Activated T-cell treated with anti-CD3 and anti-CD28 coated beads for 1 hour (primary cell): ENCODE measurements around the gene GNB2.
A peak's percentile ranks its signal among the peaks of the same experiment; 100 is the strongest.
"Not testable (repeated sequence)": the region's sequence is repeated elsewhere in the genome, so short reads cannot be mapped to it uniquely, and the experiment has no call there.

Source experiments
- DNase-seq: peaks from one replicate; pipeline ENCODE4 v3.0.0-alpha.2; 2020; ENCODE audit warnings: low read depth

Gene GNB2

DNA sequence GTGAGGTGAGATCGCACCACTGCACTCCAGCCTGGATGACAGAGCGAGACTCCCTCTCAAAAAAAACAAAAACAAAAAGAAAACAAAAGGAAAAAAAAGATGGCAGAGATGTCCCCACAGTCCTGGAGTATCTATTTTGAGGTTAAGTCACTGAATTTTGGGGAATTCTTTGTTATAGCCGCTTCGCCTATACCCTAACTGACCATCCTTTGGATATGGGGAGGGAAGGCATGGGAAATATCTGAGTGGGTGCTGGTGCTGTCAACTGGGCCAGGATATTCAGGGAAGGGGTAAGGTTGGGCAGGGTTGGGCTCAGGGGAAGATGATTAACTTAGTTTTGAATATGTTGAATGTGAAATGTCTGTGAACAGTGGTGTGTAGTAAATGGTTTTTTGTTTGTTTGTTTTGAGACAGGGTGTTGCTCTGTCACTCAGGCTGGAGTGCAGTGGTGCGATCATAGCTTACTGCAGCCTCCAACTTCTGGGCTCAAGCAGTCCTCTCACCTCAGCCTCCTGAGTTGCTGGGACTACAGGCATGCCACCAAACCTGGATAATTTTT, 8.3 kb upstream of the GNB2 start:
- no peak for DNase-seq

GRCh38 chr7:100667331-100668068, 6.0 kb upstream of the GNB2 start:
- no peak for DNase-seq

- DNase-seq = no peak
These were observed 5.5 kb upstream of the GNB2 start for GRCh38 chr7:100668069-100668449.

GRCh38 chr7:100669106-100669505, 4.4 kb upstream of the GNB2 start:
- not testable (repeated sequence) for DNase-seq

DNA sequence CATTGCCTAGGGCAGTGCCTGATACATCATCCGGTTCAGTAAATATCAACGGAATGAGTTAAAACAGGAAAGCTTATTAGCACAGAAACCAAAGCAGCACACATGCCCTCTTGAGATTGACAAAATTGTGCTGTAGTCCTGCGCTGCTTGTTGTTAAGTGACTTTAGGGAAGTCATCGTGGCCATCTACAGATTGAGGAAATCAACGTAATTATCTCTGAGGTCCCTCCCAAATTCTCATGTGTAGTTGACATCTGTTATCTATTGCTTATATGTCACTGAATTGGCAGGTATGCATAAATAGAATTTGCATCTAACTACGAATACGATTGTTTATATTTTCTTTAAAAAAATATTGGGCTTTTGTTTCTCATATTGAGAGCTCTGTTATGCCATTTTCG, 3.5 kb upstream of the GNB2 start:
- DNase-seq = no peak

DNA sequence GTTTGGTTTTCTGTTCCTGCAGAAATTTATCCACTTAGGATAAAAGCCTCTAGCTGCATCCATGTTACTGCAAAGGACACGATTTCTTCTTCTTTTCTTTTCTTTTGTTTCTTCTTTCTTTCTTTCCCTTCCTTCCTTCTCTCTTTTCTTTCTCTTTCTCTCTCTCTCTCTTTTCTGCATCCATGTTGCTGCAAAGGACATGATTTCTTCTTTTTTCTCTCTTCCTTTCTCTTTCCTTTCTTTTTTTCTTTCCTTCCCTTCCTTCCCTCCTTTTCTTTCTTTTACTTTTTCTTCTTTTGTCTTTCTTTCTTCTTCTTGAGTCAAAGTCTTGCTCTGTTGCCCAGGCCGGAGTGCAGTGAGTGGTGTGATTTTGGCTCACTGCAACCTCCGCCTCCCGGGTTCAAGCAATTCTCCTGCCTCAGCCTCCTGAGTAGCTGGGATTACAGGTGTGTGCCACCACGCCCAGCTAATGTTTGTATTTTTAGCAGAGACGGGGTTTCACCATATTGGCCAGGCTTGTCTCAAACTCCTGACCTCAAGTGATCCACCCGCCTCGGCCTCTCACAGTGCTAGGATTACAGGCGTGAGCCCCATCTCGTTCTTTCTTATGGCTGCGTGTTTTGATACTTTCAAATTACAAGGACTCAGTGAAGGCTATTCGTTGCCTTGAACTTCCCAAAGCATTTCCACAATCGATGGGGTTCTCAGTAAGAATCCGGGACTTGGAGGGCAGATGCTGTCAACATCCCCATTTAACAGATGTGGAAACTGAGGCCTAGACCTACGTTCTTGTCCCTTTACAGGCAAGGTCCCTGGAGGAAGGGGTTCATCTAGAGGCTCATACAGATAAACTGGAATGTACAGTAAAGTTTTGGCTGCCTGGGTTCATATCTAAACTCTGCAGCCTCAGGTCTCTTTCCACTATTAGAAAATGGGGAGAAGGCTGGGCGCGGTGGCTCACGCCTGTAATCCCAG, 1.9 kb upstream of the GNB2 start:
- no peak for DNase-seq

DNA sequence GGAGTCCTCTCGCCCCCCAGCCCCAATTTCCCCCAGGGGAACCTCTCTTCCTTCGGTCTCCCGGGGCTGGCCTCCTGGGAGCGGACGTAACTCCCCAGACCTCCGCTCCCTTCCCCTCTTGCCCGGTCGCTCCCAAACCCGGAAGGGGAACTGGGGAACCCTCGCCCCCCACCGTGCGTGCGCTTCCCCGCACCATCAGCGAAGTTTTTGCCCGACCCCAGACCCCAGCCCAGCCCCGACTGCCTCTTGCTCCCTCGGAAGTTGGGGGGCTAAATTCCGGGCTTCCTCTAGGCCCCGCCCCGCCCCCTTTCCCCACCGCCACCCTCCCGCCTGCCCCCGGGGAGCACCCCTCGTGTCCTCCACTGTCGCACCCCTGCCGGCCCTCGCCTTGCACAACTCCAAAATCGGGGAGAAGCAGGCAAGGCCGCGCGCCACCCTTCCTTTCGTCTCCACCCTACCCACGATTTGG, 436 bp downstream of the GNB2 start:
- DNase-seq = peak; percentile 35

GRCh38 chr7:100674411-100675104, 1.0 kb downstream of the GNB2 start:
- DNase-seq = no peak

DNA sequence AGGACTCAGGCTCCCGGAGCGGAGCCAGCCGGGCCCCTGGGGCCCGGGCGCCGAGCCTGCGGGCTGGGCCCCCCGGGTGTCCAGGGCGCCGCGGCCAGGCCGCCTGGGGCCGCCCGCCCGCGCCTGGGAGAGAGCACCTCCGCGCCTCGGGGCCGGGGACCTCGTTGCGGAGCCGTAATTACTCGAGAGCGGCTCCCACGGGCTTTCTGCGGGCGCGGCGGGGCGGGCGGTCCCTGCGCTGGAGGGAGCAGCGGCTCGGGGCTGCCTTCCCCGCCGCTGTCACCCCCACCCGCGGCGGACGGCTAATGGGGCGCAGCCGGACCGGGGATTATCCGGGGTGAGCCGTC, 1.5 kb downstream of the GNB2 start:
- no peak for DNase-seq

DNA sequence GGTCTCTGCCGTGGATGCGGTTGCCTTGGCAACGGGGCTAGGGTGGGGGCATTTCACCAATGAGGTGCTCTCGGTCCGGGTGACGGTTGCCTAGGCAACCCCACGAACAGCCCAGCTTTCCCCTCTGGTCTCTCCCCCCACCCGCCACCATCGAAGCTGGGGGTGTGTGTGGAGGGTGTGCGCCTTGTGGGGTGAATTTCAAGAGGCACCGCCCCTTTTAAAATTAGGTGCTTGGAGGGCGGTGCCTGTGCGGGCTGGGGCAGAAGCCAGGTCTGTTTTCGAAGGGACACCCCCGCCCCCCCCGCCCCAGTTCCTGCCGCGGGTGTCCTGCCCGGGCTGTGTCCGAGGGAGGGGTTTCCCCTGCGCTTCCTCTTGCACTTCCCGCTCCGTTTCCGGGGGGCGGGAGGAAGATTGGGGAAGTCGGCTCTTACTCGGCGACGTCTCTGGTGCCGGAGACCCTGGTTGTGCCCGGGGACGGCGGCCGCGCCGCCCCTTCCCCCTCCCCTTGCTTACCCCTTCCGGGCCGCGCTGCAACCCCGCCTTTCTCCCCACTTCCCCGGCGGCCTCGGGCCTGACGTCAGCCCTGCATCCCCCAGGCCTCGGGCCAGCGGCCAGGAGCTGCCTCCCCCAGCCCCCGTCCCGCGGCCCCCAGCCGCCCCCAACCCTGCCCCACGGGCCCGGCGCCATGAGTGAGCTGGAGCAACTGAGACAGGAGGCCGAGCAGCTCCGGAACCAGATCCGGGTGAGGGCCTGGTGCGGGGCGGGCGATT, 2.2 kb downstream of the GNB2 start:
- peak; percentile 73 for DNase-seq

DNA sequence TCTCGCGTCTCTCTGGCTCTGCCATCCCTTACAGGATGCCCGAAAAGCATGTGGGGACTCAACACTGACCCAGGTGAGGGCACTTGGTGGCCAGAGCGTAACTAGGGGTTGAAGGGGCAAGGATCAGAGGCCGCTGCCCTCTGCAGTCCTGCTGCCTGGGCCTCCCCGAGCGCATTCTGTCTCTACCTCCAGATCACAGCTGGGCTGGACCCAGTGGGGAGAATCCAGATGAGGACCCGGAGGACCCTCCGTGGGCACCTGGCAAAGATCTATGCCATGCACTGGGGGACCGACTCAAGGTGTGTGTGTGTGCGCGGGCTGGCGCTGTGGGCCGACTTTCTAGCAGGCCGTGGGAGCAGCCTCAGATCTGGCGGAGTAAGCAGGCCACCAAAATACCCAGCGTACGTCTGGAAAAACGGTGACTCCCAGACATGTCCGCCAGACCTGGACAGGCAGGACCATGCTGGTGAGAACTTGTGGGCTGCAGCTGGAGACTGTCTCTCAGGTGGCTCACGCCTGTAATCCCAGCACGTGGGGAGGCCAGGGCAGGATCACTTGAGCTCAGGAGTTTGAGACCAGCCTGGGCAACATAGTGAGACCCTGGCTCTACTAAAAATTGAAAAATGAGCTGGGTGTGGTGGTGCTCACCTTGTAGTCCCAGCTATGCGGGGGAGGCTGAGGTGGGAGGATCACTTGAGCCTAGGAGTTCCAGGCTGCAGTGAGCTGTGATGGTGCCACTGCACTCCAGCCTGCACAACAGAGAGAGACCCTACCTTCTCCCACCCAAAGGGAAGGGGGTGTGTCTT, 3.2 kb downstream of the GNB2 start:
- no peak for DNase-seq

- no peak for DNase-seq
These were observed 4.0 kb downstream of the GNB2 start for GRCh38 chr7:100677308-100678267.

GRCh38 chr7:100678291-100678984, 4.9 kb downstream of the GNB2 start:
- DNase-seq = no peak

GRCh38 chr7:100679129-100679926, 5.8 kb downstream of the GNB2 start:
- no peak for DNase-seq

DNA sequence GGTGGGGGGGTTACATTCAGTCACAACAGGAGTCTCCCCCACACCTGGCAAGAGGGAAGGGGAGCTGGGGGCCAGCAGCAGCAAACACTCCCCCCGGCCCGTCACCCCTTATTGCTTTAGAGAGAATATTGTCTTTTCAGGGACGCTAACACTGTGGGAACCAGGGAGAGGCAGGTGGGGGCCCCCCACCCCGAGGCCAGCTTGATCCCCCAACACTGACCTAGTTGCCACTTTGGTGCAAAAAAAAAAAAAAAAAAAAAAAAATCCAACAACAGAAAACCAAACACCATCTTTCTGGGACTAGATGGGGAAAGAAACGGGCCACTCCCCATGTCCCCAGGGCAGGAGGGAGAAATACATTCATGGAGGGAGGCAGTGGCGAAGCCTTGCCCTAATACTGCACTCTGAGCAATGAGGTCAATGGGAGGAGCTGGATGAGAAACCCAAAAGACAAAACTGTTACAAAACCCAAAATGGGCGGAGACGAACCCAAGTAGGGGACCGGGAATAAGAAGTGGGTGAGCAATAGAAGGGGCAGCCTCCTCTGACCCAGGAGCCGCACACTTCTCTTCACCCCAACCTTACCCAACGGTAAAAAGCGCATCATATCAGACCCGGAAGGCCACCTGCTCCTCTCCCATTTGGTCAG, 6.5 kb downstream of the GNB2 start:
- no peak for DNase-seq

DNA sequence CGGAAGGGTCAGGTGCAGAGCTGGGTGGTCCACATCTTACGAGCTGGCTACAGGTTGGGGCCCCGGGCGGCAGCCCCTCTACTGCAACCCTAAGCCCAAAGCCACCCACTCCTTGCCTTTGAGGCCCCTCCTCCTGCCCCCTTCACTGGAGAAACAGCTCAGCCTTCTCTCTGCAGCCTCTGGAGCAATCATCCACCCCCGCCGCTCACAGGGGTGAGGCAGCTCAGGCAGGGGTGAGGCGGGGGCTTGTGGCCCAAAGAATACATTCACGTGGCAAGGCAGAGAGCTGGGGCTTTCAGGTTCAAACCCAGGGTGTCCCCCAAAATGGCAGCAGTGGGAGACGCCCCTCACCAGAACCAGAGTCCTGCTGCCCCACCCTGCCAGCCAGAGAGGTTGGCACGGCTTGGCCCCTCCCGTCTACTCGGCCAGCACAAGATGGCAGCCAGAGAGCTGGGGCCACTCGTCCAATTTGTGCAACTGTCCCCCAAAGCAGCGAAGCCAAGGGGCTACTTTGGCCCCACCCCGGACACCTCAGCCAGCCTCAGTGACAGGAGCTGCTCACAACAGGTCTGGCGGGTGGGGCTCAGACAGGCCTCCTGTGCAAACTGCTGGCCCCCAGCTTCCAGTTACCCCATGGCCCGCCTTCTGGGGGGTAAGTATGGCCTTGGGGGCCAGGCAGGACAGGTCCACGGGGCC, 7.2 kb downstream of the GNB2 start:
- DNase-seq = no peak
